GM12878 (cell line): ENCODE results near the gene SPOCK1. TPM values are rescaled to one million over a fixed set of nuclear protein-coding genes. Genes with fewer than 3 reads are reported as not detected.

ENCODE experiments used
- ATAC-seq: fragments of 200-7000 bp; cut with Tn5 transposase; 3 replicates; pipeline ENCODE4 v1.9.1; 2020; ENCODE audit warnings: mild to moderate bottlenecking, moderate library complexity
- BruUV-seq: library from RNA; stranded (reverse); fragments of 400-500 nt; replicated peaks from 2 replicates; lab custom pipeline; 2021; lab: Mats Ljungman, UMichigan
- CTCF ChIA-PET: fragments of 300-600 bp; sonication (Branson Sonifier 250); formaldehyde crosslinking; extraction: SDS; loops from one replicate; lab custom pipeline; 2021; ENCODE audit warnings: inconsistent platforms; lab: Yijun Ruan, JAX
- POLR2A ChIA-PET: fragments of 350-600 bp; formaldehyde crosslinking; extraction: SDS; loops from one replicate; lab custom pipeline; 2021; ENCODE audit warnings: inconsistent platforms; lab: Charles Lee
- RAD21 ChIA-PET: fragments of 300-600 bp; sonication (Branson Sonifier 250); formaldehyde crosslinking; loops from one replicate; lab custom pipeline; 2023; ENCODE audit warnings: antibody characterized with exemption; ENCODE audit not compliant: unreplicated experiment; lab: Charles Lee
- SMC1A ChIA-PET: fragments of 300-600 bp; sonication (Branson Sonifier 250); formaldehyde crosslinking; loops from one replicate; lab custom pipeline; 2023; ENCODE audit not compliant: unreplicated experiment, uncharacterized antibody; lab: Charles Lee
- DNase-seq: peaks from one replicate; pipeline ENCODE4 v3.0.0-alpha.2; 2011; ENCODE audit warnings: low read depth, low spot score
- FAIRE-seq: peaks from 3 replicates; lab custom pipeline; 2011; peaks lifted over from hg19 to GRCh38; lab: Jason Lieb, UNC
- H2AFZ ChIP-seq: 2 replicates; pipeline ENCODE4 v1.6.0; 2011; ENCODE audit warnings: low read depth, low read length, control low read depth; ENCODE audit not compliant: control insufficient read depth
- H3K27ac ChIP-seq: 2 replicates; pipeline ENCODE4 v1.5.1; 2011; ENCODE audit warnings: control low read depth; ENCODE audit not compliant: control insufficient read depth, insufficient read depth
- H3K27me3 ChIP-seq, 2 experiments: replicated peaks in 1 of 2; 2 replicates each; pipeline versions ENCODE4 v1.6.0 to v1.6.1; 2011; ENCODE audit warnings: low read length in 1 of 2; ENCODE audit not compliant: control insufficient read depth in 2 of 2, insufficient read depth in 2 of 2
- H3K36me3 ChIP-seq, 2 experiments: 2 replicates each; pipeline ENCODE4 v1.5.1; 2011; ENCODE audit warnings: low read length in 1 of 2; ENCODE audit not compliant: control insufficient read depth in 2 of 2, insufficient read depth in 2 of 2
- H3K4me1 ChIP-seq: 2 replicates; pipeline ENCODE4 v1.6.1; 2011; ENCODE audit warnings: mild to moderate bottlenecking, low read length, moderate library complexity, mixed read lengths; ENCODE audit not compliant: control insufficient read depth, insufficient read depth
- H3K4me2 ChIP-seq: 2 replicates; pipeline ENCODE4 v1.6.0; 2011; ENCODE audit warnings: control low read depth; ENCODE audit not compliant: control insufficient read depth, insufficient read depth
- H3K4me3 ChIP-seq: fragments of 200-600 bp; sonication (generic); 2 replicates; pipeline ENCODE4 v1.5.1; 2016
- H3K79me2 ChIP-seq: 2 replicates; pipeline ENCODE4 v1.6.0; 2011; ENCODE audit warnings: low read length; ENCODE audit not compliant: control insufficient read depth, insufficient read depth
- H3K9ac ChIP-seq: 2 replicates; pipeline ENCODE4 v1.8.0; 2011; ENCODE audit warnings: low read length, control low read depth, mixed read lengths; ENCODE audit not compliant: control insufficient read depth, insufficient read depth
- H3K9me3 ChIP-seq: replicated peaks from 3 replicates; pipeline ENCODE4 v1.5.1; 2011; ENCODE audit warnings: mild to moderate bottlenecking, low read length; ENCODE audit not compliant: control insufficient read depth, insufficient read depth
- H4K20me1 ChIP-seq: 2 replicates; pipeline ENCODE4 v1.6.0; 2011; ENCODE audit not compliant: control insufficient read depth, insufficient read depth
- BHLHE40 ChIP-seq, 2 experiments: fragments of 450-650 bp in 1 of 2; IDR thresholded peaks; 2 replicates each; pipeline ENCODE4 v1.6.1; 2011 to 2017; ENCODE audit warnings: low read depth in 2 of 2, borderline replicate concordance in 1 of 2, improper control_type of control experiment in 1 of 2, low read length in 1 of 2, mild to moderate bottlenecking in 1 of 2
- EED ChIP-seq: sonication (generic); IDR thresholded peaks from 2 replicates; pipeline ENCODE4 v1.6.1; 2016; ENCODE audit warnings: antibody characterized with exemption, low read depth
- ETV6 ChIP-seq, 2 experiments: fragments of 450-650 bp in 1 of 2; IDR thresholded peaks in 1 of 2; conservative IDR thresholded peaks in 1 of 2; 2 replicates each; pipeline ENCODE4 v1.6.1; 2014; ENCODE audit warnings: antibody characterized with exemption in 1 of 2, borderline replicate concordance in 1 of 2, low read depth in 1 of 2, mild to moderate bottlenecking in 1 of 2, moderate library complexity in 1 of 2
- EZH2 ChIP-seq: IDR thresholded peaks from 2 replicates; pipeline ENCODE4 v1.6.1; 2012; ENCODE audit warnings: low read depth, mild to moderate bottlenecking, control low read depth, inconsistent platforms, low read length, borderline replicate concordance; ENCODE audit not compliant: control insufficient read depth
- IKZF2 ChIP-seq, 2 experiments: fragments of 450-650 bp; IDR thresholded peaks; 2 replicates each; pipeline ENCODE4 v1.6.1; 2017; ENCODE audit warnings: mild to moderate bottlenecking in 2 of 2, moderate library complexity in 2 of 2
- KDM1A ChIP-seq: fragments of 200-600 bp; sonication (generic); IDR thresholded peaks from 2 replicates; pipeline ENCODE4 v1.6.1; 2016; ENCODE audit warnings: borderline replicate concordance
- NR2C2 ChIP-seq: IDR thresholded peaks from 2 replicates; pipeline ENCODE4 v1.6.1; 2011; ENCODE audit warnings: borderline replicate concordance, low read depth; ENCODE audit not compliant: control insufficient read depth, insufficient read length
- PBX3 ChIP-seq: IDR thresholded peaks from 2 replicates; pipeline ENCODE4 v1.6.1; 2011; ENCODE audit warnings: mild to moderate bottlenecking, low read depth, low read length, moderate library complexity; ENCODE audit not compliant: insufficient replicate concordance
- PML ChIP-seq: IDR thresholded peaks from 2 replicates; pipeline ENCODE4 v1.6.1; 2012; ENCODE audit warnings: low read length, inconsistent platforms
- RUNX3 ChIP-seq: IDR thresholded peaks from 2 replicates; pipeline ENCODE4 v1.6.1; 2012; ENCODE audit warnings: low read length, inconsistent platforms
- SMARCA5 ChIP-seq: fragments of 450-650 bp; IDR thresholded peaks from 2 replicates; pipeline ENCODE4 v1.6.1; 2017; ENCODE audit warnings: mild to moderate bottlenecking
- SMC3 ChIP-seq: IDR thresholded peaks from 2 replicates; pipeline ENCODE4 v1.6.1; 2011; ENCODE audit warnings: low read length, improper control_type of control experiment, borderline replicate concordance
- SPI1 ChIP-seq: IDR thresholded peaks from 2 replicates; pipeline ENCODE4 v1.6.1; 2011; ENCODE audit warnings: low read depth, mild to moderate bottlenecking, low read length, moderate library complexity, borderline replicate concordance; ENCODE audit not compliant: insufficient read depth
- STAT1 ChIP-seq: fragments of 450-650 bp; conservative IDR thresholded peaks from 2 replicates; pipeline ENCODE4 v1.6.1; 2014; ENCODE audit warnings: antibody characterized with exemption, mild to moderate bottlenecking
- TAF1 ChIP-seq: IDR thresholded peaks from 2 replicates; pipeline ENCODE4 v1.6.1; 2011; ENCODE audit warnings: mild to moderate bottlenecking, low read depth, low read length, borderline replicate concordance
- ZBTB33 ChIP-seq: fragments of 450-650 bp; IDR thresholded peaks from 2 replicates; pipeline ENCODE4 v1.6.1; 2017; ENCODE audit warnings: mild to moderate bottlenecking
- ZBTB40 ChIP-seq: fragments of 450-650 bp; IDR thresholded peaks from 2 replicates; pipeline ENCODE4 v1.6.1; 2016; ENCODE audit warnings: mild to moderate bottlenecking, moderate library complexity, borderline replicate concordance
- WGBS: methylation state at CpG from one replicate; pipeline ENCODE4 v1.1.6; 2016; ENCODE audit warnings: low lambda C conversion rate; ENCODE audit not compliant: insufficient replicate concordance, insufficient coverage; ENCODE audit errors: missing lambda C conversion rate; 5-methylcytosine and 5-hydroxymethylcytosine counted together
- in situ Hi-C: fragments of 300-500 bp; cut with MboI; formaldehyde crosslinking; loops from 9 replicates; pipeline ENCODE4 v1.14.3; 2018; ENCODE audit warnings: mixed read lengths
- intact Hi-C: fragments of 100-400 bp; cut with micrococcal nuclease; formaldehyde crosslinking; loops from one replicate; pipeline ENCODE4 v1.14.2; 2022; ENCODE audit not compliant: unreplicated experiment
- polyA plus RNA-seq, 11 experiments: library from polyadenylated mRNA; depleted of rRNA in 4 of 11; unstranded in 6 of 11; stranded (reverse) in 5 of 11; fragments of >200 nt; fragmentation: Nextera tagmentation in 4 of 11; fragmentation: Illumina TruSeq in 1 of 11; extraction: Ambion mirVana in 4 of 11; extraction: Trizol in 1 of 11; gene quantifications; 1 replicate in 1 of 11; 2 replicates in 10 of 11; pipeline versions ENCODE4 v1.2.1 to v1.2.3, GENCODE V29; 2011 to 2016; ENCODE audit warnings: inconsistent platforms in 2 of 11, missing spikeins in 2 of 11, low read depth in 1 of 11
- total RNA-seq, 4 experiments: library from RNA; depleted of rRNA in 3 of 4; stranded (reverse); fragments of >200 nt in 3 of 4; fragmentation: Illumina TruSeq in 1 of 4; extraction: Trizol in 1 of 4; gene quantifications; 2 replicates each; pipeline versions ENCODE4 v1.2.1 to v1.2.3, GENCODE V29; 2013 to 2021

SPOCK1 gene
- total and polyA plus RNA-seq, 10 of the 15 experiments (the other 5 are each of a cell fraction or from before 2014, with no cell fraction given): 0.06 to 0.68 (median 0.25) TPM; not detected in 3

DNA sequence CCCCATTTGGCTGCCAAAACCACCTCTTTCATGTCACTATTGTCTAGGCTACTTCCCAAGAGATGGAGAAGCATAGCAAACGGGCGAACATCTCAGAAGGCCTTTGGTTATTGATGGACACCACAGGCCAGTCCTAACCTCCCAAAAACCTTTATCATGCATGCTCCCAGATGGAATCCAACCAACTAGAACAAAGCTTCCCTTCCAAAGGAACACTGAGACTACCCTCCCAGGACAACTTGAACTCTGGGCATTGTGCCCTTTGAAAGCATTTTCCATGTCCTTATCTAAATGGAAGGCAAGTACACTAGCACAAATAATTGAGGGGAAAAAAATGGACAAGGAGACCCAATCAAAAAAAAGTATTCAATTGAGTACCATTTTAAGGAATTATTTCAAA is 65.6 kb downstream of the SPOCK1 start (continued):
- no peak for TF ChIP-seq RUNX3

DNA sequence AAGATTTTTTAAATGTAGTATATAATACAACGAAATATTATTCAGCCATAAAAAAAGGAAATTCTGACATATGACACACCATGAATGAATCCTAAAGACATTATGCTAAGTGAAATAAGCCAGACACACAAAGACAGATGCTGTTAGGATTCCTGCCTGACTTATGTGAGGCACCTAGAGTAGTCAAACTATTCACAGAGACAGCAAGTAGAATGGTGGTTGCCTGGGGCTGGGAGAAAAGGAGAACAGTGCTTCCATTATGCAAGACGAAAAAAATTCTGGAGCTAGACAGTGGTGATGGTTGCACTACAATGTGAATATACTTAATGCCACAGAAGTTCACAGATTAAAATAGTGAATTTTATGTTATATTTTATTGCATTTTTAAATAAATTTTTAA is 66.8 kb downstream of the SPOCK1 start:
- no peak overlapping the region for H3K4me3 ChIP-seq
- H3K4me2 ChIP-seq: no peak overlapping the region
- no peak overlapping the region for H2AFZ ChIP-seq
- no peaks in the 10 kb centered on the region for H3K4me1 ChIP-seq
- BruUV-seq: no TSS peak
- 0% methylated on average over 2 of the region's 2 CpGs for WGBS
- no peaks in the 10 kb centered on the region for H4K20me1 ChIP-seq
- no peaks in the 10 kb centered on the region for H3K36me3 ChIP-seq
- in situ Hi-C loops (no loop called here), intact Hi-C loops (no loop called here)
- DNase-seq: no peak
- ChIA-PET SMC1A (no interaction called here), POLR2A (no interaction called here), RAD21 (no interaction called here), CTCF (no interaction called here)
- no peak for FAIRE-seq
- H3K27ac ChIP-seq: no peak overlapping the region
- H3K79me2 ChIP-seq: no peaks in the 10 kb centered on the region
- no peaks in the 10 kb centered on the region; a peak in 3 of 4 replicates for H3K27me3 ChIP-seq
- no peak overlapping the region for H3K9ac ChIP-seq
- H3K9me3 ChIP-seq: no peaks in the 10 kb centered on the region
- ATAC-seq: no peak
- TF ChIP-seq SPI1: no peak
- TF ChIP-seq PBX3: no peak
- TF ChIP-seq EZH2: no peak
- no peak for TF ChIP-seq ZBTB40
- no peak for TF ChIP-seq TAF1
- TF ChIP-seq BHLHE40 (IDR thresholded peaks at IDR 0.05; ENCODE audit: borderline replicate concordance in 1 of 2, low read depth in 2 of 2, low read length in 1 of 2): no peak
- no peak for TF ChIP-seq PML
- TF ChIP-seq ZBTB33: no peak
- TF ChIP-seq KDM1A: no peak
- no peak for TF ChIP-seq SMC3
- TF ChIP-seq EED: no peak
- no peak for TF ChIP-seq ETV6 (conservative IDR thresholded peaks at IDR 0.05 in 1 of 2, IDR thresholded peaks at IDR 0.05 in 1 of 2; ENCODE audit: borderline replicate concordance in 1 of 2, low read depth in 1 of 2)
- no peak for TF ChIP-seq STAT1
- TF ChIP-seq IKZF2 (IDR thresholded peaks at IDR 0.05): no peak
- no peak for TF ChIP-seq NR2C2
- no peak for TF ChIP-seq SMARCA5
